Retinal pigment epithelial cell (primary cell): ENCODE results near the gene GPC3.
A peak's percentile ranks its signal among the peaks of the same experiment; 100 is the strongest.

Source experiments
- DNase-seq: peaks from one replicate; pipeline ENCODE4 v3.0.0-alpha.2; 2010; ENCODE audit warnings: low read depth
- H3K4me3 ChIP-seq: 2 replicates; pipeline ENCODE4 v1.5.1; 2011; ENCODE audit warnings: mild to moderate bottlenecking, low read length, control low read depth, moderate library complexity
- CTCF ChIP-seq: conservative IDR thresholded peaks from 2 replicates; pipeline ENCODE4 v1.5.1; 2011; ENCODE audit warnings: low read depth, low read length, control low read depth, inconsistent platforms

The GPC3 gene

GRCh38 chrX:133546441-133546840, 439.0 kb downstream of the GPC3 start:
- no peak for TF ChIP-seq CTCF
- no peak overlapping the region for H3K4me3 ChIP-seq
- DNase-seq: no peak

- TF ChIP-seq CTCF: no peak
These were observed 440.6 kb downstream of the GPC3 start for GRCh38 chrX:133544778-133545177.

GRCh38 chrX:133544115-133544514, 441.3 kb downstream of the GPC3 start:
- no peak for TF ChIP-seq CTCF
- no peak overlapping the region for H3K4me3 ChIP-seq
- peak; percentile 29 for DNase-seq

More at GRCh38 chrX:133544778-133545177, 440.6 kb downstream of the GPC3 start:
- no peak overlapping the region for H3K4me3 ChIP-seq
- DNase-seq: no peak

GRCh38 chrX:133543654-133544053, 441.7 kb downstream of the GPC3 start:
- TF ChIP-seq CTCF: no peak
- no peak for DNase-seq

GRCh38 chrX:133542476-133542875, 442.9 kb downstream of the GPC3 start:
- no peak for TF ChIP-seq CTCF
- no peak for DNase-seq
- no peak overlapping the region for H3K4me3 ChIP-seq

More at GRCh38 chrX:133543654-133544053, 441.7 kb downstream of the GPC3 start:
- no peak overlapping the region for H3K4me3 ChIP-seq

GRCh38 chrX:133541021-133541420, 444.4 kb downstream of the GPC3 start:
- no peak for TF ChIP-seq CTCF

GRCh38 chrX:133538148-133538547, 447.2 kb downstream of the GPC3 start:
- no peak overlapping the region for H3K4me3 ChIP-seq
- no peak for TF ChIP-seq CTCF
- no peak for DNase-seq

More at GRCh38 chrX:133541021-133541420, 444.4 kb downstream of the GPC3 start:
- no peak for DNase-seq
- no peak overlapping the region for H3K4me3 ChIP-seq
